GM06990 (cell line): ENCODE data around the gene ARID1A.

Source experiments
- DNase-seq: peaks from one replicate; pipeline ENCODE4 v3.0.0-alpha.2; 2011; ENCODE audit not compliant: insufficient read length; ENCODE audit errors: extremely low read depth
- H3K27me3 ChIP-seq: replicated peaks from 2 replicates; pipeline ENCODE4 v1.6.0; 2011; ENCODE audit warnings: low read length; ENCODE audit not compliant: control insufficient read depth, insufficient read depth
- H3K36me3 ChIP-seq: 2 replicates; pipeline ENCODE4 v1.5.1; 2011; ENCODE audit warnings: low read length; ENCODE audit not compliant: control insufficient read depth, insufficient read depth
- H3K4me3 ChIP-seq: replicated peaks from 2 replicates; pipeline ENCODE4 v1.5.1; 2011; ENCODE audit warnings: low read depth, mild to moderate bottlenecking, control low read depth, low read length
- CTCF ChIP-seq: IDR thresholded peaks from 2 replicates; pipeline ENCODE4 v1.5.1; 2011; ENCODE audit warnings: low read length, control low read depth, mild to moderate bottlenecking, inconsistent platforms; ENCODE audit not compliant: insufficient read depth, poor library complexity, severe bottlenecking

Gene ARID1A

GRCh38 chr1:26733982-26734381 lies 38.2 kb downstream of the ARID1A start:
- no peak for TF ChIP-seq CTCF
- no peak for DNase-seq
- H3K36me3 ChIP-seq, result peaks cover 28% of the 10 kb centered on the region
- H3K27me3 ChIP-seq, result no peaks in the 10 kb centered on the region
- H3K4me3 ChIP-seq, result no peak overlapping the region

GRCh38 chr1:26734501-26735058 lies 38.8 kb downstream of the ARID1A start:
- no peak overlapping the region for H3K4me3 ChIP-seq
- DNase-seq, result no peak
- H3K36me3 ChIP-seq, result peaks cover 27% of the 10 kb centered on the region
- H3K27me3 ChIP-seq, result no peaks in the 10 kb centered on the region
- no peak for TF ChIP-seq CTCF

DNA sequence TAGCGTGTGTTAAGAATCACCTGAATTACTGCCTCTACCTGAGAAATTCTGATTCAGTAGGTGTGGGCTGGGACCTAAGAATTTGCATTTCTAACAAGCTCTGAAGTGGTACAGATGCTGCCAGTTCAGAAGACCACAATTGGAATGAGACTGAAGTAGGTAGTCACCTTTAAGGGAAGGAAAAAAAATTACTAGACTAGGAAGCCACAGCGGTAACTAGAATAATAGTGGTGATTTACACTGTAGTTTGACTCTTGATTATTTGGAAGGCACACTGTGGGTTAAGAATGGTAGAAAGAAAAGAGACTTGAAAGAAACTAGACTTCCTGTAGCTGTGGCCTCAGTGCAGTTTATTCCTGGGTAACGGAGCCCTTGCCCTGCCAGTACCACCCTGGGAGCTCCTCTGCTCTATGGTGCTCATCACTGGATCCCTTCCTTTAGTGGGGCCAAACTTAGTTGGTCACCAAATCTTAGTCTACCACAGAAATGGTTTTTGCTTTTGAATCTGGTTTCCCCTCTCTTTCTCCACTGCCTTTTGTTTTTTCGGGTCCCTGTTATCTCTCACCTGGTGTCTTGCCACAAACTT lies 43.6 kb downstream of the ARID1A start:
- TF ChIP-seq CTCF, result no peak
- DNase-seq, result no peak
- no peak overlapping the region for H3K4me3 ChIP-seq
- no peaks in the 10 kb centered on the region for H3K27me3 ChIP-seq
- peaks cover 10% of the 10 kb centered on the region for H3K36me3 ChIP-seq

DNA sequence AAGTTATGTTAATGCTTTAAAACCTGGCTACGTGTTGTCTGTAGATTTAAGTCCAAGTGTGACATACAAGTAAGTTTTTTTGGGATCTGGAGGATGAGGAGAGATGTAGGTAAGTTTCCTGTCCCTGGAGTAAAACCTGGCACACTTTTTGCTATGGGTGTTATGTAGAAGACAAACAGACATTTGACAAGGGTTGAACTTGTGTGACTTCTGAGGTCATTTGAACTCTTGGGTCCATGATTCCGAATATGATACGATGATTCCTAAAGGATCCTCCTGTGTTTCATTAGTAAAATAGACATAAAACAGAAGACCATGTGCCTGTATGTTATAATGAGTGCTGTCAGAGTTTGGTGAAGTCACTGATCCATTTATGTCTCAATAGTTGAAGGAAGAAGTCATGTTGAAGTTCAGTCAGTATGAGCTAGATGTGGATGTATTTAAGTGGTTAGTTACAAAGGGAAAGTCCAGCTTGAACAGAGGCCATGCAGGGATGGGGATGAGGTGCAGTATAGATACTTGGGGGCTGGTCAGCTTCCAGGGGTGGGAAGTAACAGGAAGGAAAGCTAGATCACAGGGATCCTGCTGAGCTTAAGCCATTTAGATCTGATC lies 44.3 kb downstream of the ARID1A start:
- peaks cover 8% of the 10 kb centered on the region for H3K36me3 ChIP-seq
- no peak overlapping the region for H3K4me3 ChIP-seq
- no peak for TF ChIP-seq CTCF
- DNase-seq, result no peak
- H3K27me3 ChIP-seq, result no peaks in the 10 kb centered on the region

DNA sequence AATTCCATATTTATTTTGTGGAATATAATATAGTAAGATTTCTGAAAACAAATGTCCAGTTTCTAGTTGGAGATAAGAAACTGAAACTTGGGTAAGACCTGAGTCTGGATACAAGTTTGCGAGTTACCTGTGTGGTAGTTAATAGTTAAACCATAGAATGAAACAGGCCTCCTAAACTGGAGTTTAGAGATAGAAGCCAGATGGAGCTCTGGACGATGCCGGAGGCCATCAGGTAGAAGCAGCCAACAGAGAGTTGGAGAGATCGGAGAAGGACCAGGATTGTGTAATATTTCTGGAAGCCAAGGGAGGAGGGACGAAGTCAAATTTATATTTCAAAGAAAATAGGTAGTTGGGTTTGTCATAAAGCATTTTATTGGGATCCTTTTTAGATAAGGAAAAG lies 45.1 kb downstream of the ARID1A start:
- peaks cover 8% of the 10 kb centered on the region for H3K36me3 ChIP-seq
- no peaks in the 10 kb centered on the region for H3K27me3 ChIP-seq
- H3K4me3 ChIP-seq, result no peak overlapping the region
- no peak for DNase-seq
- no peak for TF ChIP-seq CTCF
